Measurements from ENCODE around the gene BASP1. TPM values are rescaled to one million over a fixed set of nuclear protein-coding genes. Genes with fewer than 3 reads are reported as not detected.
A peak's percentile ranks its signal among the peaks of the same experiment; 100 is the strongest.

BASP1 gene
- total and polyA plus RNA-seq, 8 donors: 0.23 to 8.3 (median 1.8) TPM

DNA sequence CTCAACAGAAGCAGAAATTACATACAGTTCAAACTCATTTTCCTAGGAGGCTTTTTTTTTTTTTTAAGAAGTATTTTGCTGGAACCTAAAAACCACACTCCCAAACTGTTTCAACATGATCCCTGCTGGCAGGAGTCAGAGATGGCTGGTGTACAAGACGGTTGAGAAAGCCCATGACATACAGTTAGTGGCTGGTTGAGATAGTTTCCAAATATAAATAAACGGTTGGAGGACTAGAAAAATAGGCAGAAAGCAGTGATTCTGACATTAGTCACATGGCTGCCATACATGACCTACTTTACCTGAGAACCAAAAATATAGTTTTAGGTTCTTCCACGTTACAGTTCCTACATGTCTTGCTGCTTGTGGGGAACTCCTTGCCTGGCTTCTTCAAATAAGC, 31.7 kb upstream of the BASP1 start:
- no peaks in the 10 kb centered on the region for H3K9me3 ChIP-seq
- DNase-seq (no peak), ATAC-seq (peak in 1 of 4 donors; percentile 19), FAIRE-seq (no peak)
- no peak overlapping the region for H3K27ac ChIP-seq
- intact Hi-C loops (cut with DNase I): no loop called here
- no peaks in the 10 kb centered on the region for H3K36me3 ChIP-seq
- WGBS, 2 donors: 69 to 79% methylated on average over 3 of the region's 3 CpGs
- peaks cover 0 to 6% (median 0%) of the 10 kb centered on the region in 3 donors for H3K4me1 ChIP-seq
- H3K4me3 ChIP-seq: no peak overlapping the region
- no peaks in the 10 kb centered on the region for H3K27me3 ChIP-seq
- TF ChIP-seq, protein P1, sequence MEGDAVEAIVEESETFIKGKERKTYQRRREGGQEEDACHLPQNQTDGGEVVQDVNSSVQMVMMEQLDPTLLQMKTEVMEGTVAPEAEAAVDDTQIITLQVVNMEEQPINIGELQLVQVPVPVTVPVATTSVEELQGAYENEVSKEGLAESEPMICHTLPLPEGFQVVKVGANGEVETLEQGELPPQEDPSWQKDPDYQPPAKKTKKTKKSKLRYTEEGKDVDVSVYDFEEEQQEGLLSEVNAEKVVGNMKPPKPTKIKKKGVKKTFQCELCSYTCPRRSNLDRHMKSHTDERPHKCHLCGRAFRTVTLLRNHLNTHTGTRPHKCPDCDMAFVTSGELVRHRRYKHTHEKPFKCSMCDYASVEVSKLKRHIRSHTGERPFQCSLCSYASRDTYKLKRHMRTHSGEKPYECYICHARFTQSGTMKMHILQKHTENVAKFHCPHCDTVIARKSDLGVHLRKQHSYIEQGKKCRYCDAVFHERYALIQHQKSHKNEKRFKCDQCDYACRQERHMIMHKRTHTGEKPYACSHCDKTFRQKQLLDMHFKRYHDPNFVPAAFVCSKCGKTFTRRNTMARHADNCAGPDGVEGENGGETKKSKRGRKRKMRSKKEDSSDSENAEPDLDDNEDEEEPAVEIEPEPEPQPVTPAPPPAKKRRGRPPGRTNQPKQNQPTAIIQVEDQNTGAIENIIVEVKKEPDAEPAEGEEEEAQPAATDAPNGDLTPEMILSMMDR (IDR thresholded peaks at IDR 0.05): no peak

DNA sequence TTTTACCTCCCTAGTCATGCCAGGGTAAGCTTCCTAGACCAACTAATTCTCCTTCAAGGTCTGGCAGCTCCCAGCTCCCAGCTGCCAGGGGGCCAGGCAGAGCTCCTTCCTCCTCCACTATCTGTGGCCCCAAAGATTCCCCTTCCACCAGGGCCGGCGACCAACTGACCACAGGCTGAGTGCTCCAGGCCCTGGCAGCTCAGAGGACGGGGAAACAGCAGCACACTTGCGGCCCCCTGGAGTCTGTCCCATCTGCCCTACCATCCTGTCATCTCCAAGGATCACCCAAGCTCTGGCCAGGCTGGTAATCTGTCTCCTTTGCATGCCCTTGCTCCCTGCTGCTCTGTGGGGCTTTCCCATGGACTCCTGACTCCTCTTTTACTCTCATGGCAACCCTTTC, 31.2 kb upstream of the BASP1 start:
- FAIRE-seq (no peak), ATAC-seq (no peak), DNase-seq (no peak)
- TF ChIP-seq, protein P1 (IDR thresholded peaks at IDR 0.05): no peak
- Histone ChIP-seq H3K27me3 (no peaks in the 10 kb centered on the region), H3K36me3 (no peaks in the 10 kb centered on the region), H3K27ac (no peak overlapping the region), H3K9me3 (no peaks in the 10 kb centered on the region), H3K4me3 (no peak overlapping the region), H3K4me1 (peaks cover 0 to 6% (median 0%) of the 10 kb centered on the region in 3 donors)
- intact Hi-C loops (cut with DNase I): no loop called here
- WGBS, 2 donors: 87 to 94% methylated on average over 4 of the region's 4 CpGs

DNA sequence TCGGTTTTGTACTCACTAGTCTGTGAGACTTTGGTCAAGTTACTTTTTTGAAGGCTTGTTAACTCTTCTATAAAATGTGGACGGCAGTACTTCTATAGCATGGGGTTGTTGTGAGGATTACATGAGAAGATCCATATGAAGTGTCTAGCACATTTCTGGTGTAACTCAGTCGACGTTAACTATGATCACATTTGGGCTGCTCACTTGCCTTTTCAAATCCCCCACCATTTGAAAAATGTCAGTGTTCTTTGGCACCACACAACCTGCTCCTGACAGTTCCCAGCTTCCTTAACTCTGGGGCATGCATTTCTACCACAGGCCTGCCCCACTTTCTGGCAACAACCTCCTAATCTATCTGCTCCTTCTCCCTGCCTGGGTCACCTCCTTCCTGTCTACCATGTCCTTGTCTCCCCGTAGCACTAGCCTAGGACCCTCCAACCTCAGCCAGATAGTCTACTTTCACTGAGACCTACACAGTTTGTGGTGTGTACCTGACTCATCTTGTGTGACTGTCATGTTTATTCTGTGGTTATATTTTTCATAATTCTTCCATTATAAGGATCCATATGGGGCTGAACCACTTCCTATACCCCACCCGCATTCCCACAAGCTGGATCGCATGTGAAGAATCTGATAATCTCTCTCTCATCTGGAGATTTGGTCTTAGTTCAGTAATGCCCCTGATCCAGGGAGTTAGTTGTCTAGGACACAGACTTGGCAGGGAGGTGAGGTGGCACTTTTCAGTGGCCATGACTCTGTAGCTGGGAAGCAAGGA, 30.2 kb upstream of the BASP1 start:
- DNase-seq (no peak), ATAC-seq (no peak), FAIRE-seq (no peak)
- no peaks in the 10 kb centered on the region for H3K27me3 ChIP-seq
- no peak overlapping the region for H3K4me3 ChIP-seq
- intact Hi-C loops (cut with DNase I): no loop called here
- H3K27ac ChIP-seq: no peak overlapping the region
- peaks cover 0 to 6% (median 0%) of the 10 kb centered on the region in 3 donors for H3K4me1 ChIP-seq
- TF ChIP-seq, protein P1 (IDR thresholded peaks at IDR 0.05): no peak
- H3K9me3 ChIP-seq: no peaks in the 10 kb centered on the region
- WGBS, 2 donors: 72 to 80% methylated on average over 7 of the region's 7 CpGs
- H3K36me3 ChIP-seq: no peaks in the 10 kb centered on the region

DNA sequence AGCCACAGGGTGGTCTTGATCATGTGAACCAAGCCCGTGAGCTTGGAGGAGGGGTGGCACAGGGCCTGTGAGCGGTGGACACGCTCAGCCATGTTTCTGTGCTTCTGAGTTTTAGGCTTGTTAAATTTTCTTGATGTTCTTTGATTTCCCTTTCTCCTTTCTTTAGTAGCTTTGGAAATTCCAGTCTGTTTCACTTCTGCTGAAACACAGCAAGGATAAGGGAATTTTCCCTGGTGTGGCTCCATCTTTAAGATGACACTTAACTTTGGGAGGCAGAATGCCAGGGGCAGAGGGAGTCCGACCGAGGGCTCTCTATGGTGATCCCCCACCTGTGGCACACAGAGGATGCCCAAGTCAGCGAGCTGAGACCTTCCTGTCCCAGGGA, 29.7 kb upstream of the BASP1 start:
- no peak for DNase-seq
- Histone ChIP-seq H3K4me3 (no peak overlapping the region), H3K9me3 (no peaks in the 10 kb centered on the region), H3K36me3 (no peaks in the 10 kb centered on the region), H3K4me1 (peaks cover 0 to 6% (median 0%) of the 10 kb centered on the region in 3 donors), H3K27me3 (no peaks in the 10 kb centered on the region), H3K27ac (no peak overlapping the region)
- FAIRE-seq: no peak
- 83 to 90% methylated on average over 6 of the region's 6 CpGs for WGBS, 2 donors
- intact Hi-C loops (cut with DNase I): no loop called here
- ATAC-seq: no peak
- TF ChIP-seq, protein P1 (IDR thresholded peaks at IDR 0.05): no peak
